HG03442 (cell line): ENCODE measurements around the gene ZMYM1.
"Not testable (repeated sequence)": the region's sequence is repeated elsewhere in the genome, so short reads cannot be mapped to it uniquely, and the experiment has no call there.

Experiments
- ATAC-seq: cut with Tn5 transposase; IDR thresholded peaks from one replicate; pipeline ENCODE4 v1.9.1; 2021; ENCODE audit warnings: mild to moderate bottlenecking, moderate library complexity; ENCODE audit not compliant: unreplicated experiment

ZMYM1 gene

GRCh38 chr1:35079003-35079930 lies at the start of gene ZMYM1:
Gene ZMYM1 (plus strand): TSS chr1:35079385. CDS start chr1:35093988, 14,603 bp downstream.
- peak; percentile 85 for ATAC-seq

DNA sequence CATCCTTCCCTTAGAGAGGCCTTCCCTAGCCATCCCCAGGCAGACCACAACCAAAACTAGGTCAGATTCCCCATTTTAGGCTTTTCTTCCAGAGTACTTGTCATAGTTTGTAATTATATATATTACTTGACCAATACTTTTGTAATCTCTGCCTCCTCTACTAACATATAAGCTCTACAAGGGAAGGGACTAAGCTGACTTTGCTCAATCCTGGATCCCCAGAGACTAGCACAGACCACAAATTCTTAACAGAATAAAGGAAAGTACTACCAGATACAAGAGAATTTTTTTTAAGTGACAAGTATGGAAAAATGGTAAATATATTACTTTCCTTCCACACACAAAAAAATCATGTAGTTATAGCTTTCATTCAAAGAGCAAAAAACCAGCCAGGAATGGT lies 49.4 kb upstream of the ZMYM1 start:
- no peak for ATAC-seq

- no peak for ATAC-seq
Measured at GRCh38 chr1:35030338-35030737, 48.8 kb upstream of the ZMYM1 start.

DNA sequence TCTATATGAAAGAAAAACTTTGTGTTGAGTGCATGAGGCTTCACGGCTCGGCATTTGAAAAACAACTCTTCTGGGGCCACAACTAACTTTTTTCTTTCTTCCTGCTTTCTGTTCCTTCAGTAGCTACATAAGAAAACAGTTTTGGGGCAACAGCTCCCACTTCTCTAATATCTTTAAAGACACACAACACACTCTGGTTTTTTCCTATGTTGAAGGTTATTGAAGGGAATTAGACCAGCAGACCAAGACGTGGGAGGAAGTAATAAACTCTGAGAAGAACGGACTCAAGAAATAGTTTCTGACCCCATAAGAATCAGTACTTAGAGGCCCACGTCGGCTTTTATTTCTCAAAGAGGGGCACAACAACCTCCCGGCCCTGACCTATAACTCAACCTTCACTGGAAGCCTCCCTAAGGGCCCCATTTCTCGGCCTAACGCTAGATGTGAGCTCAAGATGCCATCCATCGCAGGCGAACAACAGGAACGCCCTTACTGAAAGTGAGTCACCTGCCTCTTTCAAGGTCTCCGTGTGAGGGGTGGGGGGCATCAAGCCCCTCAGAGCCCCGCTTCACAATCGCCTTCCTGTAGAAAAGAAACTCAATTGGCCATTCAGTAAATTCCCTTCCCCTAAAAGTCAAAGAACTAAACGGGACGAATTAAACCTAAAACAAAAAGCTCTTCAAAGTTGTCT lies 48.3 kb upstream of the ZMYM1 start:
- no peak for ATAC-seq

DNA sequence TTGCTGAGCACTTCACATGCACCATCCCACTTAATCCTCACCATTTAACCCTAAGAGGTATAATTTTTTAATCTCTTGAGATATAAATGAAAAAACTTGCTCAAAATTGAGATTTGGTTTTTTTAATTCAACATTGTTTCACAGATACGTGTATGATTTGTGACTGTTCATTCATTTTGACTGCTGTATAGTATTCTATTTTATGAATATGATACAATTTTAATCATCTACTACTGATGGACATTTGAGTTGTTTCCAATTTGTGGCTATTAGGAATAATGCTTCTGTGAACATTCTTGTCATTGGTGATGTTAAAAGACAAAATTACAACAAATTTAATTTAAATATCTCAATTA lies 46.8 kb upstream of the ZMYM1 start:
- ATAC-seq = no peak

DNA sequence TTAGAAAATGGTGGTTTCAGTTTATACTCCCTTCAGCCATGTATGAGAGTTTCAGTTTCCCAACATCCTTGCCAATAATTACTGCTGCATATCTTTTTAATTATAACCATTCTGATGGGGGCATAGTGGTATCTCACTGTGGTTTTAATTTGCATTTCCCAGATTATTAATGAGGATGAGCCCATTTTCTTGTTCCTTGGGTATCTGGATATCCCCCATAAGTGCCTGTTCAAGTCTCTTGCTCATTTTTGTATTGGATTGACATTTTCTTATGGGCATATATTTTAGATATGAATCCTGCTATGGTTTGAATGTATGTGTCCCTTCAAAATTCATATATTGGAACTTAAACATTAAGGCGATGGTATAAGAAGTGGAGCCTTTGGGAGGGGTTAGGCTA lies 45.8 kb upstream of the ZMYM1 start:
- ATAC-seq = no peak

- no peak for ATAC-seq
Measured at GRCh38 chr1:35036621-35037020, 42.6 kb upstream of the ZMYM1 start.

DNA sequence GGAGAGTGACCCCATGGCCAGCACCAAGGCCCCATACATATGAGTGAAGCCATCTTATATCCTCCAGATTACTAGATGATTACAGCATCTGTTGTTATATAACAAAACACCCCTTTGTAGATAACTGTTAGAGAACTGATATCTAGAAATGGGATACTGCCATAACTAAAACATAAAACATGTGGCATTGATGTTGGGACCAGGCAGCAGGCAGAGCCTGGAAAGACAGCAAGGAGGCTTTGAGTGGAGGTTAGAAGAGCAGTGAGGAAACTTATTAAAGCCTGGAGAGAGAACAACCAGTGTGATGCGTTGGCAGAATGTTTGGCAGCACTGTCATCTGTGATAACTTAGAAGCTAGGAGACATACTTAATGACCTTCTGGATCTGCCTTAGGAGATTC lies 42.0 kb upstream of the ZMYM1 start:
- no peak for ATAC-seq

GRCh38 chr1:35038723-35039122 lies 40.5 kb upstream of the ZMYM1 start:
- no peak for ATAC-seq

GRCh38 chr1:35043498-35043897 lies 35.7 kb upstream of the ZMYM1 start:
- ATAC-seq = no peak

GRCh38 chr1:35044431-35044830 lies 34.8 kb upstream of the ZMYM1 start:
- no peak for ATAC-seq

DNA sequence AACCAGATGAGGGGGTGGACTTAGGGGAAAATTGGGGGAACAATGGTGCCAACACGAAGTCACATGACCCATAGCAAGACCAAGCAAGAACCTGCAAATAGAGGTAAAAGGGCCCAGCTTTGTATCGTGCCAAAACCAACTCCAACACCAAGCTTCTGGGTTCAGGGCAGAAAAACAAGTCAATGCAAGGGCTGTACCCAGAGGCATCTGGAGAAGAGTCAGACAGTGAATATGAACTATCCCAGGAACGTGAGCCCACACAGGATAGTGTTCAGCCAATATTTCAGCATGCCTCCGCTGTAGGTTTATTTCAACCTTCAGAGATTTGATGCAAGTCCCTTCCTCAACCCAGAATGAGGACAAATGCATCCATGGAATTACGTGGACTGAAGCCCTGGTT lies 32.5 kb upstream of the ZMYM1 start:
- no peak for ATAC-seq

DNA sequence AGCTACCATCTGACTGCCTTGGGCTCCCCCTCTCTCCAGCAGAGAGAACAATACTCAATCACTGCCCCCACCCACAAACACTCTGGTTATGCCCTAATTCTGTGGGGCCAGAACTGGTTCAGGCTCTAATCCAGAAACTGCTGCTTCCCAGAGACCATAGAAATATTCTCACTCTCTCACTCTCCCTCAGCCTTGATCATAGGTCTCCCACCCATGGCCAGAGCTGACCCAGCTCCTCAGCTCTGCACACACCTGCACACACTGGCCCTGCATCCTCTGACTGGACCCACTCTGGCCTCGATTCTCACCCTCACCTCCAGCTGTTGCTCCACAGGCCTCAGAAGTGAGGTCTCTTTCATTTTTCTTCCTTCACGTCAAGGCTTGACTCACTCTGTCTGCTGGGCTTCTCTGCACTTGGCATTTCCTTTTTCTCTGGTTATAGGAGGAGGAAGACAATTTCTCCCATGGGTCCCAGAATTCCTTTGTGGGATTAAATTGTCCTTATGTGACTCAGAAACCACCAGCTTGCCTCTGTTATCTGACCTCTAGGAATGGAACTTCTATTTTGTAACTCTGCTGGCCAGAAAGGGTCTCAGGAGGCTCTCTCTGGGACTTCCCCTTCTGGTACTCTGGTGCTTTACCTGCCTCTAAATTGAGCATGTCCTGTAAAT lies 31.9 kb upstream of the ZMYM1 start:
- ATAC-seq = no peak

- ATAC-seq = no peak
Measured at GRCh38 chr1:35049116-35049515, 30.1 kb upstream of the ZMYM1 start.

DNA sequence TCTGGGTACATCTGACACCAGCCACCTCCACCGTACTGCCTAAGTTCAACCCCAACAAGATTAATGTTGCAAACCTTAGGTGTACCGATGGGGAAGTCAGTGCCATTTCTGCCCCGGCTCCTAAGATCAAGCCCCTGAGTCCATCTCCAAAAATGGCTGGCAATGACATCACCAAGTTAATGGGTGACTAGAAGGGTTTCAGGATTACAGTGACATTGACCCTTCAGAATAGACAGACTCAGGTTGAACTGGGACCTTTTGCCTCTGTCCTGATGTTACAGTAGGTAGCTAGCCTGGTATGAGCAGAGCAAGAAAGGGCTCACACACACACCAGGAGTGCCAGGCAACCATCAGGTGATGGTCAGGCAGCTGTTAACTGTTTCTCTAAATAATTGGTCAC lies 25.8 kb upstream of the ZMYM1 start:
- no peak for ATAC-seq

DNA sequence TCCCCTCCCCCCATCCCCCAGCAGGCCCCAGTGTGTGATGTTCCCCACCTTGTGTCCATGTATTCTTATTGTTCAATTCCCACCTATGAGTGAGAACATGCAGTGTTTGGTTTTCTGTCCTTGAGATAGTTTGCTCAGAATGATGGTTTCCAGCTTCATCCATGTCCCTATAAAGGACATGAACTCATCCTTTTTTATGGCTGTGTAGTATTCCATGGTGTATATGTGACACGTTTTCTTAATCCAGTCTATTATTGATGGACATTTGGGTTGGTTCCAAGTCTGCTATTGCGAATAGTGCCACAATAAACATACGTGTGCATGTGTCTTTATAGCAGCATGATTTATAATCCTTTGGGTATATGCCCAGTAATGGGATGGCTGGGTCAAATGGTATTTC lies 24.9 kb upstream of the ZMYM1 start:
- ATAC-seq = not testable (repeated sequence)

- ATAC-seq = not testable (repeated sequence)
Measured at GRCh38 chr1:35058321-35058720, 20.9 kb upstream of the ZMYM1 start.

GRCh38 chr1:35058988-35059387 lies 20.2 kb upstream of the ZMYM1 start:
- no peak for ATAC-seq

DNA sequence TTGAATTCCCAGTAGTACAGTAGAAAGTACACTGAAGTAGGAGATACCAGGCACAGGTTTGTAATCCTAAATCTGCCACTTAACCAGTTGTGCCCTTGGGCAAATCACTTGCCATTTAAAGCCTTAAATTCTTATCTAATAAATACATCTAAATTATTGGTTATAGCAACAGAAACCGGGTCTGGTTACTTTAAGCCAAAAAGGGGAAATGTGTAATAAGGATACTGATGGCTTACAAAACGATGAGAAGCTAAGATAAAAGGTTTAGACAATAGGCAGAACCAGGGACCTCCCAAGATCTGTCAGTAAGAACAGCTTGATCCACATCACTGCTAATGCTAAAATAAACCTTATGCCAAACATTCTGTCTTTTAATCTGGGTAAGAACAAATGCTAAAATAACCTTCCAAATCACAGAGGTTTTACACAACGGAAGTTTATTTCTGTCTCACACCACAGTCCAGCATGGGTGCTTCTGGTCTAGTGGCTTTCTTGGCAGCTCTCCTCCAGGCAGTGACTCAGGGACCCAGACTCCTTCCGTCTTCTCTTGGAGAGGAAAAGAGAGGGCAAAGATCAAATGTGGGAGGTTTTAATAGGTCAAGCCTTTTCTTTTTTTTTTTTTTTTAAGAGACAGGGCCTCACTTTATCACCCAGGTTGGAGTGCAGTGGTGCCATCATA lies 16.5 kb upstream of the ZMYM1 start:
- ATAC-seq = no peak

- ATAC-seq = no peak
Measured at GRCh38 chr1:35064265-35064664, 14.9 kb upstream of the ZMYM1 start.

GRCh38 chr1:35069746-35070145 lies 9.4 kb upstream of the ZMYM1 start:
- no peak for ATAC-seq
